Sigmoid colon (tissue), 7 donors: ENCODE data around the gene MRPS35. TPM values are rescaled to one million over a fixed set of nuclear protein-coding genes. Genes with fewer than 3 reads are reported as not detected.

Source experiments
- DNase-seq: peaks from one replicate; pipeline ENCODE4 v3.0.0-alpha.2; 2019
- H3K27ac ChIP-seq, 4 donors: fragments of 200-600 bp; sonication (generic); one replicate each; pipeline ENCODE4 v1.5.1; 2016 to 2019; ENCODE audit warnings: mild to moderate bottlenecking in 1 of 4
- H3K27me3 ChIP-seq, 3 donors: fragments of 200-600 bp; sonication (generic); one replicate each; pipeline ENCODE4 v1.5.1; 2019; ENCODE audit warnings: mild to moderate bottlenecking in 1 of 3
- H3K36me3 ChIP-seq, 4 donors: fragments of 200-600 bp; sonication (generic); one replicate each; pipeline ENCODE4 v1.5.1; 2016 to 2019
- H3K4me1 ChIP-seq, 4 donors: fragments of 200-600 bp; sonication (generic); one replicate each; pipeline ENCODE4 v1.5.1; 2017 to 2019
- H3K4me3 ChIP-seq, 4 donors: fragments of 200-600 bp; sonication (generic); one replicate each; pipeline ENCODE4 v1.5.1; 2017 to 2019; ENCODE audit warnings: mild to moderate bottlenecking in 2 of 4, moderate library complexity in 1 of 4
- H3K9me3 ChIP-seq, 4 donors: fragments of 200-600 bp in 3 of 4; sonication (generic) in 3 of 4; one replicate each; pipeline versions ENCODE4 v1.5.1 to v1.6.1; 2013 to 2019
- EP300 ChIP-seq, 4 donors: sonication (generic); formaldehyde crosslinking; IDR thresholded peaks; one replicate each; pipeline ENCODE4 v1.6.1; 2017; ENCODE audit warnings: antibody characterized with exemption in 4 of 4
- POLR2A ChIP-seq, 2 donors: fragments of 450-650 bp; IDR thresholded peaks; one replicate each; pipeline ENCODE4 v1.6.1; 2016; ENCODE audit warnings: antibody characterized with exemption in 2 of 2, mild to moderate bottlenecking in 2 of 2, moderate library complexity in 2 of 2
- POLR2AphosphoS5 ChIP-seq, 4 donors: sonication (generic); formaldehyde crosslinking; IDR thresholded peaks; one replicate each; pipeline ENCODE4 v1.6.1; 2017; ENCODE audit warnings: antibody characterized with exemption in 4 of 4
- WGBS, 2 donors: extraction: QIAGEN DNeasy Blood & Tissue Kit; methylation state at CpG; one replicate each; pipeline ENCODE4 v1.1.7; 2013; 5-methylcytosine and 5-hydroxymethylcytosine counted together
- intact Hi-C: fragments of 100-400 bp; cut with DNase I; formaldehyde crosslinking; loops from one replicate; pipeline ENCODE4 v1.15.1; 2023
- polyA plus RNA-seq, 3 donors: library from polyadenylated mRNA; stranded (reverse); fragments of 200-250 nt; gene quantifications; one replicate each; pipeline ENCODE4 v1.2.3, GENCODE V29; 2013
- total RNA-seq, 4 donors: library from RNA; depleted of rRNA; stranded (reverse); fragments of >200 nt; gene quantifications; one replicate each; pipeline ENCODE4 v1.1.0, GENCODE V29; 2016
- TF ChIP-seq, protein P1 (sequence below), 4 experiments: fragments of 450-650 bp in 3 of 4; fragments of 200-600 bp in 1 of 4; IDR thresholded peaks; one replicate each; pipeline ENCODE4 v1.5.1; 2016 to 2019; ENCODE audit warnings: antibody characterized with exemption in 4 of 4, mild to moderate bottlenecking in 3 of 4, moderate library complexity in 2 of 4
- donor health status: healthy with polysubstance abuse.
- donor health status: Bipolar disorder and iron deficiency.
- donor health status: healthy.

MRPS35 gene
- total and polyA plus RNA-seq, 7 donors, result 34.3 to 98.3 (median 53.5) TPM

- peak overlapping the region; percentile 83 to 87 (median 86) for H3K27ac ChIP-seq
- TF ChIP-seq POLR2A (IDR thresholded peaks at IDR 0.05) (no peak), POLR2AphosphoS5 (IDR thresholded peaks at IDR 0.05) (no peak), EP300 (IDR thresholded peaks at IDR 0.05) (no peak)
- TF ChIP-seq, protein P1, sequence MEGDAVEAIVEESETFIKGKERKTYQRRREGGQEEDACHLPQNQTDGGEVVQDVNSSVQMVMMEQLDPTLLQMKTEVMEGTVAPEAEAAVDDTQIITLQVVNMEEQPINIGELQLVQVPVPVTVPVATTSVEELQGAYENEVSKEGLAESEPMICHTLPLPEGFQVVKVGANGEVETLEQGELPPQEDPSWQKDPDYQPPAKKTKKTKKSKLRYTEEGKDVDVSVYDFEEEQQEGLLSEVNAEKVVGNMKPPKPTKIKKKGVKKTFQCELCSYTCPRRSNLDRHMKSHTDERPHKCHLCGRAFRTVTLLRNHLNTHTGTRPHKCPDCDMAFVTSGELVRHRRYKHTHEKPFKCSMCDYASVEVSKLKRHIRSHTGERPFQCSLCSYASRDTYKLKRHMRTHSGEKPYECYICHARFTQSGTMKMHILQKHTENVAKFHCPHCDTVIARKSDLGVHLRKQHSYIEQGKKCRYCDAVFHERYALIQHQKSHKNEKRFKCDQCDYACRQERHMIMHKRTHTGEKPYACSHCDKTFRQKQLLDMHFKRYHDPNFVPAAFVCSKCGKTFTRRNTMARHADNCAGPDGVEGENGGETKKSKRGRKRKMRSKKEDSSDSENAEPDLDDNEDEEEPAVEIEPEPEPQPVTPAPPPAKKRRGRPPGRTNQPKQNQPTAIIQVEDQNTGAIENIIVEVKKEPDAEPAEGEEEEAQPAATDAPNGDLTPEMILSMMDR (IDR thresholded peaks at IDR 0.05), result no peak
Observed at GRCh38 chr12:27711317-27711682, 668 bp downstream of the MRPS35 start.

DNA sequence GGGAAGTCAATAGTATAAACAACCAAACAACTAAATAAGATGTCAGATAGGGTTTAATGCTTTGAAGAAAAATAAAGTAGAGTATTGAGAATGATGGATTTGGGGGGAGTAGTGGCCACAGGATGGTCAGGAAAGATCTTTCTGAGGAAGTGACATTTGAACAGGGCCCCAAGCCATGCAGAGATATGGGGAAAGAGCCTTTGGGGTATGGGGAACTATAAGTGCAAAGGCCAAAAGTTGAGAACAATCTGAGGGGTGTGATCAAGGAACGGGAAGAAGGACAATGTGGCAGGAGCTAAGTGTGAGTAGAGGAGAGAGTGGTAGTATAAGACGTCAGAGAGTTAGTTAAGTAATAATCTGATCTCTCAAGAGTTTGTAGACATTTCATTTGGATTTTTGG, 1.3 kb downstream of the MRPS35 start:
- no peak for TF ChIP-seq POLR2A (IDR thresholded peaks at IDR 0.05)
- TF ChIP-seq POLR2AphosphoS5 (IDR thresholded peaks at IDR 0.05), result no peak
- TF ChIP-seq EP300 (IDR thresholded peaks at IDR 0.05), result no peak
- TF ChIP-seq, protein P1 (IDR thresholded peaks at IDR 0.05), result no peak
- no peaks in the 10 kb centered on the region for H3K9me3 ChIP-seq
- intact Hi-C loops, result no loop called here
- H3K4me1 ChIP-seq, result peaks cover 0 to 30% (median 21%) of the 10 kb centered on the region in 4 donors
- 75 to 84% methylated on average over 2 of the region's 2 CpGs for WGBS, 2 donors
- H3K27ac ChIP-seq, result no peak overlapping the region
- H3K27me3 ChIP-seq, result no peaks in the 10 kb centered on the region
- DNase-seq, result no peak
- peak overlapping the region in 2 of 4 donors; percentile 88 to 96 for H3K4me3 ChIP-seq
- peaks cover 0 to 19% (median 0%) of the 10 kb centered on the region in 4 donors for H3K36me3 ChIP-seq

More at GRCh38 chr12:27711317-27711682, 668 bp downstream of the MRPS35 start:
- WGBS, 2 donors, result 1 to 2% methylated on average over 11 of the region's 11 CpGs
- peaks cover 0 to 12% (median 0%) of the 10 kb centered on the region in 4 donors for H3K36me3 ChIP-seq
- no peak for DNase-seq
- peak overlapping the region; percentile 75 to 96 (median 91) for H3K4me3 ChIP-seq
- no peaks in the 10 kb centered on the region for H3K9me3 ChIP-seq
- peaks cover 0 to 30% (median 21%) of the 10 kb centered on the region in 4 donors for H3K4me1 ChIP-seq
- no peaks in the 10 kb centered on the region for H3K27me3 ChIP-seq
- intact Hi-C loops, result no loop called here

- no peaks in the 10 kb centered on the region for H3K9me3 ChIP-seq
- no peaks in the 10 kb centered on the region for H3K4me1 ChIP-seq
- intact Hi-C loops, result no loop called here
- no peaks in the 10 kb centered on the region for H3K27me3 ChIP-seq
- TF ChIP-seq POLR2AphosphoS5 (IDR thresholded peaks at IDR 0.05) (no peak), EP300 (IDR thresholded peaks at IDR 0.05) (no peak), POLR2A (IDR thresholded peaks at IDR 0.05) (no peak)
- TF ChIP-seq, protein P1 (IDR thresholded peaks at IDR 0.05), result no peak
- no peak for DNase-seq
- peaks cover 0 to 86% (median 14%) of the 10 kb centered on the region in 4 donors for H3K36me3 ChIP-seq
- WGBS, 2 donors, result 83 to 91% methylated on average over 1 of the region's 1 CpG
- H3K4me3 ChIP-seq, result no peak overlapping the region
- H3K27ac ChIP-seq, result no peak overlapping the region
Observed at GRCh38 chr12:27723212-27723611, 12.6 kb downstream of the MRPS35 start.

DNA sequence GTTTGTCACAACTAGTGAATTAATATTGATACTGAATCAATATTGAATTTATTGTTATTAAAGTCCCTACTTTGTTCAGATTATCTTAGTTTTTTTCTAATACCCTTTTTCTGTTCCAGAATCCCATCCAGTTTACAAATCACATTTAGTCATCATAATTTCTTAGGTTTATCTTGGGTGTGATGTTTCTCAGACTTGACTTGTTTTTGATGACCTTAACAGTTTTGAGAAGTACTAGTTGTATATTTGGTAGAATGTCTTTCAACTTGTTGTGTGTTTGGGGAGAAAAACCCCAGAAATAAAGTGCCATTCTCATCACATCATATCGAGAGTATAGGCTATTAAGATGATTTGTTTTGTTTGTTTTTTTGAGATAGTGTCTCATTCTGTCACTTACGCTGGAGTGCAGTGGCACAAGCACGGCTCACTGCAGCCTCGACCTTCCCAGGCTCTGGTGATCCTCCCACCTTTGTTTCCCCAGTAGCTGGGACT, 19.5 kb downstream of the MRPS35 start:
- Histone ChIP-seq H3K9me3 (no peaks in the 10 kb centered on the region), H3K27ac (no peak overlapping the region), H3K4me1 (no peaks in the 10 kb centered on the region), H3K36me3 (peaks cover 0 to 72% (median 6%) of the 10 kb centered on the region in 4 donors), H3K4me3 (no peak overlapping the region), H3K27me3 (no peaks in the 10 kb centered on the region)
- no peak for TF ChIP-seq POLR2A (IDR thresholded peaks at IDR 0.05)
- TF ChIP-seq, protein P1 (IDR thresholded peaks at IDR 0.05), result no peak
- TF ChIP-seq EP300 (IDR thresholded peaks at IDR 0.05), result no peak
- TF ChIP-seq POLR2AphosphoS5 (IDR thresholded peaks at IDR 0.05), result no peak
- WGBS, 2 donors, result 86 to 90% methylated on average over 4 of the region's 4 CpGs
- DNase-seq, result no peak
- intact Hi-C loops, result loop anchor here (10.0 kb wide), 1 partner anchor 1145 kb away; no protein-coding TSS in a partner anchor

- no peaks in the 10 kb centered on the region for H3K9me3 ChIP-seq
- TF ChIP-seq POLR2AphosphoS5 (IDR thresholded peaks at IDR 0.05), result no peak
- no peak for TF ChIP-seq POLR2A (IDR thresholded peaks at IDR 0.05)
- TF ChIP-seq, protein P1 (IDR thresholded peaks at IDR 0.05), result no peak
- no peak for TF ChIP-seq EP300 (IDR thresholded peaks at IDR 0.05)
- no peak for DNase-seq
- no peaks in the 10 kb centered on the region for H3K4me1 ChIP-seq
- intact Hi-C loops, result loop anchor here (2.0 to 10.0 kb wide), 2 partner anchors 89 to 1143 kb away; no protein-coding TSS in a partner anchor
- no peak overlapping the region for H3K27ac ChIP-seq
- peaks cover 0 to 72% (median 4%) of the 10 kb centered on the region in 4 donors for H3K36me3 ChIP-seq
- H3K27me3 ChIP-seq, result no peaks in the 10 kb centered on the region
- 40 to 76% methylated on average over 2 of the region's 2 CpGs for WGBS, 2 donors
- H3K4me3 ChIP-seq, result no peak overlapping the region
Observed at GRCh38 chr12:27732281-27732680, 21.6 kb downstream of the MRPS35 start.
